Measurements from ENCODE around the gene GOSR2. TPM values are rescaled to one million over a fixed set of nuclear protein-coding genes. Genes with fewer than 3 reads are reported as not detected.

The GOSR2 gene
- polyA plus RNA-seq, 1 donor (not counting 4 experiments of a cell fraction or from before 2014, with no cell fraction given), result 48.6 TPM

DNA sequence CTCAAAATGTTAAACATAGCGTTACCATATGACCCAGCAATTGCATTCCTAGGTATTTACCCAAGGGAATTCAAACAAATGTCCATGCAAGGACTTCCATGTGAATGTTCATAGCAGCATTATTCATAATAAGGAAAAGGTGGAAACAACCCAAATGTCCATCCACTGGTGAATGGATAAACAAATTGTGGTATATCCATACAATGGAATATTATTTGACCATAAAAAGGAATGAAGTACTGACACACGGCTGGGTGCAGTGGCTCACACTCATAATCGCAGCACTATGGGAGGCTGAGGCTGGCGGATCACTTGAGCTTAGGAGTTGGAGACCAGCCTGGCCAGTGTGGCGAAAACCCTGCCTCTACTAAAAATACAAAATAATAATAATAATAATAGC, 24.1 kb upstream of the GOSR2 start:
- H3K4me3 ChIP-seq (ENCODE audit: control insufficient read depth in 2 of 3, extremely low read depth in 1 of 3, insufficient read depth in 2 of 3, low read depth in 1 of 3, low read length in 3 of 3), result no peak overlapping the region
- dilution Hi-C loops (cut with MboI; ENCODE audit: extremely low pct_ligation_motif_present, low sequenced_read_pairs), result no loop called here
- H3K4me2 ChIP-seq (ENCODE audit: control insufficient read depth, extremely low read depth, insufficient read depth, low read depth, low read length), result no peak overlapping the region
- H3K36me3 ChIP-seq (ENCODE audit: control insufficient read depth in 2 of 2, extremely low read depth in 1 of 2, insufficient read depth in 2 of 2, low read length in 2 of 2), result no peaks in the 10 kb centered on the region
- no peaks in the 10 kb centered on the region for H3K79me2 ChIP-seq (ENCODE audit: control insufficient read depth, insufficient read depth, low read length)
- no peaks in the 10 kb centered on the region for H3K4me1 ChIP-seq (ENCODE audit: control insufficient read depth, extremely low read depth, insufficient read depth, low read length)
- FAIRE-seq, result no peak
- H3K27me3 ChIP-seq (ENCODE audit: control insufficient read depth, extremely low read depth, insufficient read depth, low read length), result peaks cover 21% of the 10 kb centered on the region
- TF ChIP-seq EZH2 (IDR thresholded peaks at IDR 0.05; ENCODE audit: low read length), result no peak
- TF ChIP-seq, protein P1, sequence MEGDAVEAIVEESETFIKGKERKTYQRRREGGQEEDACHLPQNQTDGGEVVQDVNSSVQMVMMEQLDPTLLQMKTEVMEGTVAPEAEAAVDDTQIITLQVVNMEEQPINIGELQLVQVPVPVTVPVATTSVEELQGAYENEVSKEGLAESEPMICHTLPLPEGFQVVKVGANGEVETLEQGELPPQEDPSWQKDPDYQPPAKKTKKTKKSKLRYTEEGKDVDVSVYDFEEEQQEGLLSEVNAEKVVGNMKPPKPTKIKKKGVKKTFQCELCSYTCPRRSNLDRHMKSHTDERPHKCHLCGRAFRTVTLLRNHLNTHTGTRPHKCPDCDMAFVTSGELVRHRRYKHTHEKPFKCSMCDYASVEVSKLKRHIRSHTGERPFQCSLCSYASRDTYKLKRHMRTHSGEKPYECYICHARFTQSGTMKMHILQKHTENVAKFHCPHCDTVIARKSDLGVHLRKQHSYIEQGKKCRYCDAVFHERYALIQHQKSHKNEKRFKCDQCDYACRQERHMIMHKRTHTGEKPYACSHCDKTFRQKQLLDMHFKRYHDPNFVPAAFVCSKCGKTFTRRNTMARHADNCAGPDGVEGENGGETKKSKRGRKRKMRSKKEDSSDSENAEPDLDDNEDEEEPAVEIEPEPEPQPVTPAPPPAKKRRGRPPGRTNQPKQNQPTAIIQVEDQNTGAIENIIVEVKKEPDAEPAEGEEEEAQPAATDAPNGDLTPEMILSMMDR (optimal IDR thresholded peaks at IDR 0.05 in 1 of 3, IDR thresholded peaks at IDR 0.05 in 1 of 3, conservative IDR thresholded peaks at IDR 0.05 in 1 of 3; ENCODE audit: extremely low read depth in 1 of 3, insufficient read depth in 2 of 3, low read length in 3 of 3), result no peak
- DNase-seq (ENCODE audit: low read depth, low spot score), result no peak
- no peak overlapping the region for H3K27ac ChIP-seq (ENCODE audit: control insufficient read depth, insufficient read depth, low read length)
- no peaks in the 10 kb centered on the region for H4K20me1 ChIP-seq (ENCODE audit: control insufficient read depth, extremely low read depth, insufficient read depth, low read length)
- no peak overlapping the region for H3K9ac ChIP-seq (ENCODE audit: control insufficient read depth, extremely low read depth, insufficient read depth, low read length)
- H2AFZ ChIP-seq (ENCODE audit: control insufficient read depth, low read length), result no peak overlapping the region
- no peaks in the 10 kb centered on the region for H3K9me1 ChIP-seq (ENCODE audit: control insufficient read depth, extremely low read depth, insufficient read depth, low read length)
- H3K9me3 ChIP-seq (ENCODE audit: control insufficient read depth, low read depth, low read length), result no peaks in the 10 kb centered on the region

DNA sequence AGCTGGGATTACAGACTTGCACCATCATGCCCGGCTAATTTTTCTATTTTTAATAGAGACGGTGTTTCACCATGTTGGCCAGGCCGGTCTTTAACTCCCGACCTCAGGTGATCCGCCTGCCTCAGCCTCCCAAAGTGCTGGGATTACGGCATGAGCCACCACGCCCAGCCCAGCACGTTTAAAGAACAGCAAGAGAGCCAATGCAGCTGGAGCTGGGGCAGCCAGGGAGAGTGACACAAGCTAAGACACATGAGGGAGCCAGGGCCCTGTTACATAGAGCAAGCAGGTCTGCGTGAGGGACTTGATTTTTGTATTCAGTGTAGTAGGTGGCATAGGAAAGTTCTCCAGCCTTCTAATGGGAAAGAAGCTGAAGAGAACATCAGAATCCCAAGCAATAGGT, 21.7 kb upstream of the GOSR2 start:
- no peak for TF ChIP-seq EZH2 (IDR thresholded peaks at IDR 0.05; ENCODE audit: low read length)
- TF ChIP-seq, protein P1 (optimal IDR thresholded peaks at IDR 0.05 in 1 of 3, IDR thresholded peaks at IDR 0.05 in 1 of 3, conservative IDR thresholded peaks at IDR 0.05 in 1 of 3; ENCODE audit: extremely low read depth in 1 of 3, insufficient read depth in 2 of 3, low read length in 3 of 3), result no peak
- no peak overlapping the region for H3K4me3 ChIP-seq (ENCODE audit: control insufficient read depth in 2 of 3, extremely low read depth in 1 of 3, insufficient read depth in 2 of 3, low read depth in 1 of 3, low read length in 3 of 3)

More for the DNA sequence above, 21.7 kb upstream of the GOSR2 start:
- Histone ChIP-seq H3K36me3 (ENCODE audit: control insufficient read depth in 2 of 2, extremely low read depth in 1 of 2, insufficient read depth in 2 of 2, low read length in 2 of 2) (no peaks in the 10 kb centered on the region), H3K4me2 (ENCODE audit: control insufficient read depth, extremely low read depth, insufficient read depth, low read depth, low read length) (no peak overlapping the region), H3K9me1 (ENCODE audit: control insufficient read depth, extremely low read depth, insufficient read depth, low read length) (no peaks in the 10 kb centered on the region), H3K9ac (ENCODE audit: control insufficient read depth, extremely low read depth, insufficient read depth, low read length) (no peak overlapping the region), H3K27me3 (ENCODE audit: control insufficient read depth, extremely low read depth, insufficient read depth, low read length) (peaks cover 4% of the 10 kb centered on the region), H3K79me2 (ENCODE audit: control insufficient read depth, insufficient read depth, low read length) (no peaks in the 10 kb centered on the region), H3K4me1 (ENCODE audit: control insufficient read depth, extremely low read depth, insufficient read depth, low read length) (no peaks in the 10 kb centered on the region), H3K9me3 (ENCODE audit: control insufficient read depth, low read depth, low read length) (no peaks in the 10 kb centered on the region), H3K27ac (ENCODE audit: control insufficient read depth, insufficient read depth, low read length) (no peak overlapping the region), H2AFZ (ENCODE audit: control insufficient read depth, low read length) (no peak overlapping the region), H4K20me1 (ENCODE audit: control insufficient read depth, extremely low read depth, insufficient read depth, low read length) (no peaks in the 10 kb centered on the region)
- FAIRE-seq, result no peak
- dilution Hi-C loops (cut with MboI; ENCODE audit: extremely low pct_ligation_motif_present, low sequenced_read_pairs), result no loop called here
- no peak for DNase-seq (ENCODE audit: low read depth, low spot score)

All from keratinocyte (primary cell).